Spleen (tissue), 7 donors: ENCODE data around the gene PTPRN2.

Experiments
- POLR2A ChIP-seq, 3 donors: fragments of 450-650 bp; IDR thresholded peaks; one replicate each; pipeline ENCODE4 v1.5.1; 2017; ENCODE audit warnings: antibody characterized with exemption in 3 of 3, mild to moderate bottlenecking in 1 of 3
- TF ChIP-seq, protein P1 (sequence below), 11 experiments: fragments of 200-600 bp in 7 of 11; fragments of 450-650 bp in 4 of 11; sonication (generic) in 4 of 11; IDR thresholded peaks in 8 of 11; conservative IDR thresholded peaks in 3 of 11; 1 replicate in 7 of 11; 2 replicates in 4 of 11; pipeline versions ENCODE4 v1.4.0 to v1.8.0; 2016 to 2021; ENCODE audit warnings: antibody characterized with exemption in 11 of 11, inconsistent platforms in 4 of 11, mild to moderate bottlenecking in 1 of 11
- donor health status: DM: no; HTN: no; CAD: no; lungs with moderate emphysema.
- donor health status: DM: no; HTN: no; CAD: no.
- donor health status: DM: no; HTN: no; CAD: no.

DNA sequence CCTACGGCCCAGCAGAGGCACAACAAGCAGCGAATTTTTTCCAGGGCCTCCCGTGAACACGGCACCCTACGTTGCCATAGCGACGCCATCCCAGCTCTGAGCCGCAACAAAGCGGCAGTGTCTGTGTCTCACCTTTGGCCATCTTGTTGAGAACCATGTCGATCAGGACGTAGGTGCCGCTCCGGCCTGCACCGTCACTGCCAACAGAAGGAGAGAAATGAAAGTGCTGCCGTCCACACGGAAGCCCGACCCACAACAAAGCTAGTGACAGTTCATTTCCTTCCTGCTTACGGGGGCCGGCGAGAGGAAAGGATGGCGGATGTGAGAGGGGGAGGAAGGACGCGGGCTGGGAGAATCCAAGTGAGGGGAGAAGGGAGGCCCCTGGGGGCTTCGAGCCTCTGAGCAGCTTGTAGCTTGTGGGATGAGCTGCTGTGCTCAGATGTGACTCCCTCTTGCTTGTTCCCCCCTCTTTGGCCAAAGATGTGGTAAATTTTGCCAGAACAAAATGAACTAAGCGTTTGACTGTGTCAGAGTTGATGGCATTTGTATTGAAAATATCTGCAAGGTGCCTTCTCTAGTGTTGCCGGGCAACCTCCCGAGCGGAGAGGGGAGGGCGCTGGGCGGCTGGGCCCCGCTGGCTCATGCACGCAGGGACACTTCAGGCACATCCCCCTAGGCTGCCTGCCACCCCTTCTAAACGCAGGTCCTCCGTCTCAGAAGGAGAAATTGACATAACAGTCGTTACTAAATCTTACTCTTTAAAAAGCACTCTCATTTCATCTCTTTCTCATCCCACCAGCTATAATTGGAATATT lies 1018.6 kb downstream of the PTPRN2 start:
- TF ChIP-seq POLR2A (IDR thresholded peaks at IDR 0.05): no peak
- TF ChIP-seq, protein P1, sequence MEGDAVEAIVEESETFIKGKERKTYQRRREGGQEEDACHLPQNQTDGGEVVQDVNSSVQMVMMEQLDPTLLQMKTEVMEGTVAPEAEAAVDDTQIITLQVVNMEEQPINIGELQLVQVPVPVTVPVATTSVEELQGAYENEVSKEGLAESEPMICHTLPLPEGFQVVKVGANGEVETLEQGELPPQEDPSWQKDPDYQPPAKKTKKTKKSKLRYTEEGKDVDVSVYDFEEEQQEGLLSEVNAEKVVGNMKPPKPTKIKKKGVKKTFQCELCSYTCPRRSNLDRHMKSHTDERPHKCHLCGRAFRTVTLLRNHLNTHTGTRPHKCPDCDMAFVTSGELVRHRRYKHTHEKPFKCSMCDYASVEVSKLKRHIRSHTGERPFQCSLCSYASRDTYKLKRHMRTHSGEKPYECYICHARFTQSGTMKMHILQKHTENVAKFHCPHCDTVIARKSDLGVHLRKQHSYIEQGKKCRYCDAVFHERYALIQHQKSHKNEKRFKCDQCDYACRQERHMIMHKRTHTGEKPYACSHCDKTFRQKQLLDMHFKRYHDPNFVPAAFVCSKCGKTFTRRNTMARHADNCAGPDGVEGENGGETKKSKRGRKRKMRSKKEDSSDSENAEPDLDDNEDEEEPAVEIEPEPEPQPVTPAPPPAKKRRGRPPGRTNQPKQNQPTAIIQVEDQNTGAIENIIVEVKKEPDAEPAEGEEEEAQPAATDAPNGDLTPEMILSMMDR (IDR thresholded peaks at IDR 0.05 in 8 of 11, conservative IDR thresholded peaks at IDR 0.05 in 3 of 11): no peak
